K562 (cell line): ENCODE results near the gene ZNF865. TPM values are rescaled to one million over a fixed set of nuclear protein-coding genes. Genes with fewer than 3 reads are reported as not detected.

Source experiments
- ATAC-seq: fragments of 200-7000 bp; cut with Tn5 transposase; 3 replicates; pipeline ENCODE4 v1.9.1; 2020; ENCODE audit warnings: moderate library complexity
- BruUV-seq: library from RNA; stranded (reverse); fragments of 400-500 nt; replicated peaks from 2 replicates; lab custom pipeline; 2021; lab: Mats Ljungman, UMichigan
- CTCF ChIA-PET: fragments of 300-600 bp; formaldehyde crosslinking; extraction: SDS; loops from one replicate; lab custom pipeline; 2021; ENCODE audit warnings: low intra/inter-chr PET ratio; lab: Yijun Ruan, JAX
- POLR2A ChIA-PET: fragments of 300-600, 350-650 bp; sonication (Branson Sonifier 250); formaldehyde crosslinking; extraction: SDS; loops from one replicate; lab custom pipeline; 2021; ENCODE audit warnings: antibody characterized with exemption, inconsistent platforms; lab: Yijun Ruan, JAX
- DNase-seq, 4 experiments: peaks; one replicate each; pipeline versions ENCODE4 v3.0.0 to v3.0.0-alpha.2; 2011 to 2018; ENCODE audit warnings: low spot score in 3 of 4, mixed read lengths in 3 of 4; ENCODE audit errors: extremely low read depth in 1 of 4
- FAIRE-seq: peaks from 2 replicates; lab custom pipeline; 2011; peaks lifted over from hg19 to GRCh38; lab: Jason Lieb, UNC
- H2AFZ ChIP-seq: 2 replicates; pipeline ENCODE4 v1.6.0; 2011; ENCODE audit warnings: low read depth, low read length, control low read depth, inconsistent platforms
- H3K27ac ChIP-seq: fragments of 200-600 bp; 3 replicates; pipeline ENCODE4 v1.8.0; 2011; ENCODE audit warnings: low read depth, mild to moderate bottlenecking, control low read depth, inconsistent platforms, low read length, moderate library complexity, mixed read lengths; ENCODE audit errors: extremely low read depth
- H3K27me3 ChIP-seq, 2 experiments: fragments of 300-600 bp in 1 of 2; 2 replicates in 1 of 2; 3 replicates in 1 of 2; pipeline versions ENCODE4 v1.6.0 to v1.8.0; 2011; ENCODE audit warnings: inconsistent platforms in 2 of 2, low read length in 2 of 2, mild to moderate bottlenecking in 1 of 2, mixed read lengths in 1 of 2, moderate library complexity in 1 of 2; ENCODE audit not compliant: control insufficient read depth in 2 of 2, insufficient read depth in 2 of 2
- H3K36me3 ChIP-seq: fragments of 300-600 bp; 3 replicates; pipeline ENCODE4 v1.8.0; 2011; ENCODE audit warnings: mild to moderate bottlenecking, low read length, inconsistent platforms; ENCODE audit not compliant: control insufficient read depth, insufficient read depth
- H3K4me1 ChIP-seq, 2 experiments: fragments of 200-600 bp in 1 of 2; replicated peaks in 1 of 2; 2 replicates in 1 of 2; 3 replicates in 1 of 2; pipeline versions ENCODE4 v1.5.1 to v1.8.0; 2011; ENCODE audit warnings: inconsistent platforms in 2 of 2, low read length in 2 of 2, mild to moderate bottlenecking in 1 of 2, mixed read lengths in 1 of 2, moderate library complexity in 1 of 2; ENCODE audit not compliant: control insufficient read depth in 2 of 2, insufficient read depth in 2 of 2
- H3K4me2 ChIP-seq: 2 replicates; pipeline ENCODE4 v1.6.1; 2011; ENCODE audit warnings: low read length, control low read depth, inconsistent platforms, mixed read lengths; ENCODE audit not compliant: insufficient read depth
- H3K4me3 ChIP-seq: fragments of 200-600 bp; sonication (generic), shearing (Covaris generic); 2 replicates; pipeline ENCODE4 v1.5.1; 2016; ENCODE audit warnings: control low read depth, inconsistent platforms
- H3K79me2 ChIP-seq: fragments of 200-600 bp; 3 replicates; pipeline ENCODE4 v1.8.0; 2011; ENCODE audit warnings: low read length, inconsistent platforms; ENCODE audit not compliant: control insufficient read depth, insufficient read depth
- H3K9ac ChIP-seq, 2 experiments: 2 replicates each; pipeline versions ENCODE4 v1.6.0 to v1.6.1; 2011; ENCODE audit warnings: low read depth in 2 of 2, low read length in 2 of 2, control low read depth in 1 of 2, inconsistent platforms in 1 of 2, mild to moderate bottlenecking in 1 of 2, mixed read lengths in 1 of 2; ENCODE audit not compliant: insufficient read depth in 1 of 2
- H3K9me1 ChIP-seq: one replicate; pipeline ENCODE4 v1.6.0; 2011; ENCODE audit warnings: inconsistent platforms, mild to moderate bottlenecking, low read length, moderate library complexity; ENCODE audit not compliant: control insufficient read depth, insufficient read depth
- H3K9me3 ChIP-seq: replicated peaks from 2 replicates; pipeline ENCODE4 v1.5.1; 2011; ENCODE audit warnings: low read depth, low read length, inconsistent platforms; ENCODE audit not compliant: control insufficient read depth, insufficient read depth
- H4K20me1 ChIP-seq: replicated peaks from 2 replicates; pipeline ENCODE4 v1.6.1; 2011; ENCODE audit warnings: low read length, inconsistent platforms, mixed read lengths; ENCODE audit not compliant: control insufficient read depth, insufficient read depth
- ATF1 ChIP-seq, 2 experiments: fragments of 450-650 bp in 1 of 2; IDR thresholded peaks; 2 replicates each; pipeline ENCODE4 v1.6.1; 2016; ENCODE audit warnings: missing compliant biosample characterization in 1 of 2, missing genetic modification characterization in 1 of 2
- BHLHE40 ChIP-seq: IDR thresholded peaks from 2 replicates; pipeline ENCODE4 v1.6.1; 2011; ENCODE audit warnings: low read length, improper control_type of control experiment
- FOXK2 ChIP-seq, 2 experiments: fragments of 450-650 bp; IDR thresholded peaks in 1 of 2; conservative IDR thresholded peaks in 1 of 2; 2 replicates each; pipeline ENCODE4 v1.6.1; 2016; ENCODE audit warnings: low read depth in 2 of 2, mild to moderate bottlenecking in 1 of 2
- HOXB6 ChIP-seq: fragments of 250-450 bp; sonication (Bioruptor Pico); IDR thresholded peaks from 2 replicates; pipeline ENCODE4 v1.5.1; 2022; ENCODE audit warnings: mild to moderate bottlenecking, borderline replicate concordance
- IFI16 ChIP-seq: fragments of 250-450 bp; sonication (Bioruptor Pico); IDR thresholded peaks from 2 replicates; pipeline ENCODE4 v2.1.2; 2022; ENCODE audit warnings: mild to moderate bottlenecking, inconsistent platforms
- ILK ChIP-seq: fragments of 450-650 bp; IDR thresholded peaks from 2 replicates; pipeline ENCODE4 v1.6.1; 2016; ENCODE audit warnings: missing genetic modification characterization, low read depth, mild to moderate bottlenecking, missing compliant biosample characterization, moderate library complexity, borderline replicate concordance
- IRF2 ChIP-seq: sonication (generic); formaldehyde crosslinking; IDR thresholded peaks from 2 replicates; pipeline ENCODE4 v1.8.1; 2022; ENCODE audit warnings: mild to moderate bottlenecking, missing genetic modification reagents
- JUN ChIP-seq, 2 experiments: sonication (generic) in 1 of 2; formaldehyde crosslinking in 1 of 2; IDR thresholded peaks; 2 replicates each; pipeline versions ENCODE4 v1.6.1 to v1.8.0; 2012 to 2022; ENCODE audit warnings: borderline replicate concordance in 2 of 2, mild to moderate bottlenecking in 2 of 2, improper control_type of control experiment in 1 of 2, low read depth in 1 of 2, low read length in 1 of 2, missing genetic modification reagents in 1 of 2
- MCM3 ChIP-seq: fragments of 450-650 bp; IDR thresholded peaks from 2 replicates; pipeline ENCODE4 v1.6.1; 2016
- PKNOX1 ChIP-seq: fragments of 450-650 bp; IDR thresholded peaks from 2 replicates; pipeline ENCODE4 v1.6.1; 2016
- POLR2AphosphoS2 ChIP-seq: IDR thresholded peaks from 2 replicates; pipeline ENCODE4 v1.6.1; 2012; ENCODE audit warnings: low read length, improper control_type of control experiment
- SRSF1 ChIP-seq: fragments of 200-400 bp; formaldehyde crosslinking; IDR thresholded peaks from 2 replicates; pipeline ENCODE4 v1.6.1; 2017; ENCODE audit warnings: mild to moderate bottlenecking, low read depth, low read length, moderate library complexity
- WHSC1 ChIP-seq: IDR thresholded peaks from one replicate; pipeline ENCODE4 v1.6.1; 2012; ENCODE audit warnings: low read length, control low read depth, inconsistent platforms
- WGBS: fragments of 100-300 bp; shearing (Covaris generic); methylation state at CpG from one replicate; pipeline ENCODE4 v1.1.6; 2016; ENCODE audit warnings: low coverage, mixed read lengths; ENCODE audit not compliant: insufficient coverage; ENCODE audit errors: missing lambda C conversion rate; 5-methylcytosine and 5-hydroxymethylcytosine counted together
- in situ Hi-C: fragments of 300-500 bp; cut with MboI; formaldehyde crosslinking; loops from 4 replicates; pipeline ENCODE4 v1.15.0; 2018; ENCODE audit warnings: inconsistent platforms, mixed read lengths
- intact Hi-C: fragments of 100-400 bp; cut with micrococcal nuclease; formaldehyde crosslinking; loops from 2 replicates; pipeline ENCODE4 v1.14.2; 2022
- polyA plus RNA-seq, 8 experiments: library from polyadenylated mRNA; depleted of rRNA in 4 of 8; stranded (reverse) in 5 of 8; unstranded in 3 of 8; fragments of >200 nt; fragmentation: Nextera tagmentation in 2 of 8; fragmentation: Illumina TruSeq in 1 of 8; extraction: Ambion mirVana in 2 of 8; extraction: Trizol in 1 of 8; gene quantifications; 2 replicates each; pipeline versions ENCODE4 v1.2.1 to v1.2.3, GENCODE V29; 2011 to 2014; ENCODE audit warnings: inconsistent platforms in 1 of 8, missing spikeins in 1 of 8
- total RNA-seq, 7 experiments: library from RNA; depleted of rRNA in 6 of 7; stranded (reverse); fragments of >200 nt in 6 of 7; fragmentation: Illumina TruSeq in 2 of 7; extraction: Trizol in 2 of 7; gene quantifications; 2 replicates each; pipeline versions ENCODE4 v1.2.1 to v1.2.3, GENCODE V29; 2011 to 2021; ENCODE audit warnings: low replicate concordance in 1 of 7
- TF ChIP-seq, protein P1 (sequence below): sonication (generic); formaldehyde crosslinking; IDR thresholded peaks from 2 replicates; pipeline ENCODE4 v1.5.0; 2020; ENCODE audit warnings: missing genetic modification reagents
- TF ChIP-seq, protein P2 (sequence below): fragments of 450-650 bp; IDR thresholded peaks from 2 replicates; pipeline ENCODE4 v1.6.1; 2016; ENCODE audit warnings: mild to moderate bottlenecking
- TF ChIP-seq, protein P3 (sequence below): fragments of 250-450 bp; sonication (Bioruptor Pico); IDR thresholded peaks from 2 replicates; pipeline ENCODE4 v1.5.0; 2021

The ZNF865 gene
- total and polyA plus RNA-seq, 9 of the 15 experiments (the other 6 are each of a cell fraction or from before 2014, with no cell fraction given), result 0.40 to 18.8 (median 1.6) TPM; not detected in 2

- TF ChIP-seq PKNOX1, result peak; percentile 54
- TF ChIP-seq POLR2AphosphoS2, result peak; percentile 51; the same call in 1 of the 2 replicates
- no peak for TF ChIP-seq MCM3
- TF ChIP-seq WHSC1, result no peak
- no peak for TF ChIP-seq IRF2 (CRISPR knock-in tag)
- TF ChIP-seq ILK (tag), result no peak
Observed at GRCh38 chr19:55590617-55591016, 14.8 kb upstream of the ZNF865 start (continued).

DNA sequence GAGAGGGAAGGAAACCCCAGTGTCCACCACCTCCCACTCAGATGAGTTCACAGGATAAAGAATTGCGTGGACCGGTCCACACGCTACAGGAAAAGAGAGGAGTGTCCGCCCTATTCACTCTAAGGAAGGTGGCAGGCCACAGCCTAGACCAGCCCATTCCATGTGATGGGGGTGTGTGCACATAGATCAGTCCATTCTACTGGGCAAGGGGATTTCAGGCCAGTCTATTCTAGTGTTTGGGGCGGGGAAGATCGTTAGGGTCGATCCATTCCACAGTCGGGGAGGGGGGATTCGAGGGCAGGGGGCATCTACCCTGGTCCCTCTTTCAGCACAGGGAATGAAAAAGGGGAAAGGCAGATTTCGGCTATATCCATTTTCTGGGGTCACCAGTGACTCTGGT lies 13.9 kb upstream of the ZNF865 start:
- no TSS peak for BruUV-seq
- Histone ChIP-seq H3K27me3 (no peaks in the 10 kb centered on the region), H2AFZ (no peak overlapping the region), H3K9me1 (no peaks in the 10 kb centered on the region), H3K9me3 (peaks cover 3% of the 10 kb centered on the region; the same call in 1 of the 2 replicates), H3K36me3 (peaks cover 35% of the 10 kb centered on the region; the same call in 2 of the 3 replicates), H3K27ac (no peak overlapping the region), H4K20me1 (0 out of 2 replicates have a peak, but pooled peaks cover 6% of the 10 kb centered on the region), H3K9ac (no peak overlapping the region; a peak in 1 of 4 replicates), H3K4me3 (no peak overlapping the region), H3K4me1 (peaks cover 10 to 29% of the 10 kb centered on the region in 2 experiments; a peak in 3 of 5 replicates), H3K4me2 (no peak overlapping the region), H3K79me2 (no peaks in the 10 kb centered on the region)
- FAIRE-seq (no peak), DNase-seq (peak in 2 of 4 experiments; percentile 28 to 32), ATAC-seq (peak; percentile 54)
- ChIA-PET CTCF (no interaction called here), POLR2A (no interaction called here)
- WGBS, result 42% methylated on average over 9 of the region's 10 CpGs
- intact Hi-C loops, result no loop called here
- in situ Hi-C loops, result no loop called here
- no peak for TF ChIP-seq SRSF1
- TF ChIP-seq, protein P1, sequence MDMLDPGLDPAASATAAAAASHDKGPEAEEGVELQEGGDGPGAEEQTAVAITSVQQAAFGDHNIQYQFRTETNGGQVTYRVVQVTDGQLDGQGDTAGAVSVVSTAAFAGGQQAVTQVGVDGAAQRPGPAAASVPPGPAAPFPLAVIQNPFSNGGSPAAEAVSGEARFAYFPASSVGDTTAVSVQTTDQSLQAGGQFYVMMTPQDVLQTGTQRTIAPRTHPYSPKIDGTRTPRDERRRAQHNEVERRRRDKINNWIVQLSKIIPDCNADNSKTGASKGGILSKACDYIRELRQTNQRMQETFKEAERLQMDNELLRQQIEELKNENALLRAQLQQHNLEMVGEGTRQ (CRISPR knock-in tag), result no peak
- TF ChIP-seq FOXK2 (conservative IDR thresholded peaks at IDR 0.05 in 1 of 2, IDR thresholded peaks at IDR 0.05 in 1 of 2; ENCODE audit: low read depth in 2 of 2), result peak in 1 of 2 experiments; percentile 91; a peak in 1 of 4 replicates
- no peak for TF ChIP-seq HOXB6 (CRISPR knock-in tag)
- TF ChIP-seq IFI16 (CRISPR knock-in tag), result no peak
- TF ChIP-seq JUN (IDR thresholded peaks at IDR 0.05; ENCODE audit: borderline replicate concordance, low read depth, low read length), result no peak
- TF ChIP-seq JUN (CRISPR knock-in tag; IDR thresholded peaks at IDR 0.05; ENCODE audit: borderline replicate concordance), result no peak
- TF ChIP-seq, protein P2, sequence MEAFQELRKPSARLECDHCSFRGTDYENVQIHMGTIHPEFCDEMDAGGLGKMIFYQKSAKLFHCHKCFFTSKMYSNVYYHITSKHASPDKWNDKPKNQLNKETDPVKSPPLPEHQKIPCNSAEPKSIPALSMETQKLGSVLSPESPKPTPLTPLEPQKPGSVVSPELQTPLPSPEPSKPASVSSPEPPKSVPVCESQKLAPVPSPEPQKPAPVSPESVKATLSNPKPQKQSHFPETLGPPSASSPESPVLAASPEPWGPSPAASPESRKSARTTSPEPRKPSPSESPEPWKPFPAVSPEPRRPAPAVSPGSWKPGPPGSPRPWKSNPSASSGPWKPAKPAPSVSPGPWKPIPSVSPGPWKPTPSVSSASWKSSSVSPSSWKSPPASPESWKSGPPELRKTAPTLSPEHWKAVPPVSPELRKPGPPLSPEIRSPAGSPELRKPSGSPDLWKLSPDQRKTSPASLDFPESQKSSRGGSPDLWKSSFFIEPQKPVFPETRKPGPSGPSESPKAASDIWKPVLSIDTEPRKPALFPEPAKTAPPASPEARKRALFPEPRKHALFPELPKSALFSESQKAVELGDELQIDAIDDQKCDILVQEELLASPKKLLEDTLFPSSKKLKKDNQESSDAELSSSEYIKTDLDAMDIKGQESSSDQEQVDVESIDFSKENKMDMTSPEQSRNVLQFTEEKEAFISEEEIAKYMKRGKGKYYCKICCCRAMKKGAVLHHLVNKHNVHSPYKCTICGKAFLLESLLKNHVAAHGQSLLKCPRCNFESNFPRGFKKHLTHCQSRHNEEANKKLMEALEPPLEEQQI, result no peak
- TF ChIP-seq BHLHE40, result peak; percentile 44
- no peak for TF ChIP-seq ATF1 (CRISPR knock-in tag; IDR thresholded peaks at IDR 0.05)
- TF ChIP-seq ATF1 (tag; IDR thresholded peaks at IDR 0.05), result no peak
- TF ChIP-seq, protein P3, sequence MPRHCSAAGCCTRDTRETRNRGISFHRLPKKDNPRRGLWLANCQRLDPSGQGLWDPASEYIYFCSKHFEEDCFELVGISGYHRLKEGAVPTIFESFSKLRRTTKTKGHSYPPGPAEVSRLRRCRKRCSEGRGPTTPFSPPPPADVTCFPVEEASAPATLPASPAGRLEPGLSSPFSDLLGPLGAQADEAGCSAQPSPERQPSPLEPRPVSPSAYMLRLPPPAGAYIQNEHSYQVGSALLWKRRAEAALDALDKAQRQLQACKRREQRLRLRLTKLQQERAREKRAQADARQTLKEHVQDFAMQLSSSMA, result no peak
